Stimulated activated CD8-positive, alpha-beta memory T cell treated with anti-CD3 and anti-CD28 coated beads, Interleukin-15, amount 100 ng/mL, for 1 hour (primary cell): Measurements from ENCODE around the gene MCFD2.
"Not testable (repeated sequence)": the region's sequence is repeated elsewhere in the genome, so short reads cannot be mapped to it uniquely, and the experiment has no call there.

Source experiments
- DNase-seq: peaks from one replicate; pipeline ENCODE4 v3.0.0-alpha.2; 2020; ENCODE audit warnings: low read depth

Gene MCFD2

GRCh38 chr2:46902465-46902864, 13.1 kb downstream of the MCFD2 start:
- no peak for DNase-seq

- DNase-seq: no peak
Measured at GRCh38 chr2:46901611-46902010, 14.0 kb downstream of the MCFD2 start.

DNA sequence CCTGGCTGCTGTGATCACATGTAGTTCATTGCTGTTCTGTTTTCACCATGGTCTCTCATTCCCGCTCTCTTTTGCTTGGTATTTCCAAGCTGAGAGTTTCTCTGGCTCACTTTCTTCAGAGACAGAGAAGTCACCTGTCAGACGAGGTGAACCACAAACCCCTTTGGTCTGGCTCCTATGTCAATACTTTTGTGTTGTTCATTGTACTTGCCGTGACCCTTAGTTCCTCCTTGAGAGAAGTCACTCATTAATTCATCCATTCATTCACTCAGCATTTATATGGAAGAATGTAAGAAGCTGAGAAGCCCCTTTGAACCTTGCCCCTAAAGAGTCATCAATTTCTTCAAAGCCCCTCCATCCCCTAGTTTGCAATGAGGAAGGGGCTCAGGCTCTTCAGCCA, 15.2 kb downstream of the MCFD2 start:
- no peak for DNase-seq

DNA sequence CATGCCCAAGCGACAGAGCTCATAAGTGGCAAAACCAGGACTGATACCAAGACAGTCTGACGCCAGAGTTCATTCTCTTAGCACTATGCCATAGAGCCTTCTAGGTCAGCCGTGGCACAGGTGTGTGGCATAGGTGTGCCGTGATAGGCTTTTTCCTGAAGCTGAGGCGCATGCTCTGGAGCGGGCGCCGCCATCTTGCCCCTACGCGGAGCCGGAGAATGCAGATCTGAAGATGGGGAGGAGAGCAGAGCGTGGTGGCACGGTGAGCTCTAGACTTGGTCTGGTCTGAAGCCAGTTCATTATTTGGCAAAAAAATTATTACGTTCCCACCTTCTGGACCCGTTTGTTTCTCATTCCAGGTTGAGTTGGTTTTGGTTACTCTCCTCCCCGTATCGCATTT, 16.6 kb downstream of the MCFD2 start:
- no peak for DNase-seq

- no peak for DNase-seq
Measured at GRCh38 chr2:46898024-46898423, 17.6 kb downstream of the MCFD2 start.

GRCh38 chr2:46893269-46893939, 22.2 kb downstream of the MCFD2 start:
- no peak for DNase-seq

GRCh38 chr2:46891956-46892553, 23.6 kb downstream of the MCFD2 start:
- no peak for DNase-seq

DNA sequence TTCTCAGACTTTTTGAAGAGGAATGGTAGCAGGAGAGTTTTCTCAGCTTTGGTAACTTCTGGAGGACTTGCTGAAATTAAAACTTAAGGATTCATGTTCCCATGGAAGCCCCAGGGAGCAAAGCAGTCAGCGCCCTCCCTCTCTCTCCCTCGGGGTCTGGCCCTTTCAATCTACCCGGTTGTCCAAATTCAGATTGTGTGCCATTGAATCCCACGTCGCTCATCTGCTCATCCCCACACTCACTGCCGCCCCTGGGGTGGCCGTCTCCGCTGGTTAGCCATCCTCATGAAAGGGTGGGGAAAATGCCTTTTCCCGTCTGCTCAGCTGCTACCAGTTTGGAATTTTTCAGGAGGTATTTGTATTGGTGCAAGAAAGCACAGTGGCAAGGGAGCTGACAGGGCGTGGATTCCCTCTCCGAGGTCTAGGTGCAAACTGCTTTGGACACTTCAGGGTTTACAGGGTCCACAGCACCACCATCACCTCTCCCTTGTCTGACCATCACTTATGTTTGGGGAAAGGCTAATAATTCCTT, 27.1 kb downstream of the MCFD2 start:
- DNase-seq: no peak

GRCh38 chr2:46887028-46887885, 28.3 kb downstream of the MCFD2 start:
- no peak for DNase-seq

DNA sequence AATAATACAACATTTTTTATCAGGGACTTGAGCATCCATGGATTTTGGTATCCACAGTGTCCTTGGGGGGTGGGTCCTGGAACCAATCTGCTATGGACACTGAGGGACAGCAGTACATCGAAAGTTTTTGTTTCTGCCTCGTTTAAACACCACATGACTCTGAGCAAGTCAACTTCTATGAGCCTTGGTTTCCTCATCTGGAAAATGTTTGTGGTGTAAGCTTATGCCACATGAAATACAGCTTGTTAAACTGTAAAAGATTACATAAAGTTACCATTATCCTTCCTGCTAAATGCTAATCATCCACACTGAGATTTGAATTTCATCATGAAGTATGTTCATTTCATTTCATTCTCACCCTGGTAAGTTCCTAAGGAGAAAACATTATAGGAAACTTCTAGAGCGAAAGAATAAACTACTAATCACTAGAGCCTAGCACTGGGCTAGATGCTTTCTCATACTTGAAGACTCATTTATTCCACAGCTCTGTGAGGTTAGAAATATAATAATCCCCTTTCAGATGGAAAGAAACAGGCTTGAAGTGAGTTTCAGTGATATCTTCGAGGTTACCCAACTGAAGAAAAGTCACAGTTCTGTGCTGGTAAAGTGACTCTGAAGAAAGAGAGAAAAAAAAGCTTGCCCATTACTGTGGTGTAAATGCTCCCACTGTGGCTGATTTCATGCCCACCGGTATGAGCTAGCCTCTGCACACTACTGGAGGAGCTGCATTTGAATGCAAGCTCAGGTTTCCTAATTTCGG, 29.2 kb downstream of the MCFD2 start:
- DNase-seq: no peak

DNA sequence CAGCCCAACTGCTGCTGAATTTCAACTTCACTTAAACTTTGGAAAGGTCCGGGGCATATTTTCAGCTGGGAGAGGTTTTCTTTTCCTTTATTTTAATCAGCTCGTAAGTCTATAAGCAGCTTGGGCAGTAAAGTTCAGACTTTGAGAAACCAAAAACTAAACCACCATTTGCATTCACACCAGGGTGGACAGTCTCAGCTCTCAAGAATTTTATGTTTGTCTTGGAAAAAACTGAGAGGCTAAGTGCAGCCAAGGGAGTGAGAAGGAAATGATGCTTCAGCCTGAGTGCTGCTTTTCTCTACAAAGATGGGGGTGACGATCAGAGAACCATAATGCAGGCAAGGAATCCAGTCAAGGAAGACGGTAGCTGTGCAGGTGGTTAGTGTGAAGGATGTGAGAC, 30.2 kb downstream of the MCFD2 start:
- no peak for DNase-seq

- no peak for DNase-seq
Measured at GRCh38 chr2:46879511-46879910, 36.1 kb downstream of the MCFD2 start.

- no peak for DNase-seq
Measured at GRCh38 chr2:46878886-46879285, 36.7 kb downstream of the MCFD2 start.

GRCh38 chr2:46878240-46878877, 37.2 kb downstream of the MCFD2 start:
- no peak for DNase-seq

GRCh38 chr2:46877619-46878113, 37.9 kb downstream of the MCFD2 start:
- no peak for DNase-seq

DNA sequence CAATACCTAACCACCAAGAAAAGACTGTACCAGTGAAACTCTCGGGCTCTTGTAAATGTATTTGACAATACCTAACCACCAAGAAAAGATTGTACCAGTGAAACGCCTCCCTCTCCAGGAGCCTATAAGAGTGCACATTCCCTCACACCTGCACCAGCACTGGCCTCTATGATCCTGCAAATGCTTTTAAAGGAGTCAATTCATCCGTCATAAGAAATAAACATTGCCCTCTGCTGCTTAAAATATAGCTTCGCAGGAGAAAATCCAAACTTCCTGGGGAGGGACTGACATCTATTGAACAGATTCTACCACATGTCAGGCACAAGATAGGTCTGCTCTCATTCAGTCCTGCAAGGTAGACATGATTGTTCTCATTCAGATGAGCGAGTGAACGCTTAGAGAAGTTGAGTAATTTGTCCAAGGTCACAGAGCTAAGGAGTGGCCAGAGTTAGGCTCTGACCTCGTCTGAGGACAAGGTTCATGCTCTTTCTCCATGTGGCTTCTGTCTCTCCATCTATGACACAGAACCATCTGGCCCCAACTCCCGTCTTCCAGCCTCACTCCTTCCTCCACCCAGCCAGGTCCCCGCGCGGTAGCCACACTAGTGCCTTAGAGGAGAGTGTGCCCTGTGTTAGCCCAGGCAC, 38.7 kb downstream of the MCFD2 start:
- DNase-seq: no peak

GRCh38 chr2:46875962-46876689, 39.5 kb downstream of the MCFD2 start:
- DNase-seq: not testable (repeated sequence)

DNA sequence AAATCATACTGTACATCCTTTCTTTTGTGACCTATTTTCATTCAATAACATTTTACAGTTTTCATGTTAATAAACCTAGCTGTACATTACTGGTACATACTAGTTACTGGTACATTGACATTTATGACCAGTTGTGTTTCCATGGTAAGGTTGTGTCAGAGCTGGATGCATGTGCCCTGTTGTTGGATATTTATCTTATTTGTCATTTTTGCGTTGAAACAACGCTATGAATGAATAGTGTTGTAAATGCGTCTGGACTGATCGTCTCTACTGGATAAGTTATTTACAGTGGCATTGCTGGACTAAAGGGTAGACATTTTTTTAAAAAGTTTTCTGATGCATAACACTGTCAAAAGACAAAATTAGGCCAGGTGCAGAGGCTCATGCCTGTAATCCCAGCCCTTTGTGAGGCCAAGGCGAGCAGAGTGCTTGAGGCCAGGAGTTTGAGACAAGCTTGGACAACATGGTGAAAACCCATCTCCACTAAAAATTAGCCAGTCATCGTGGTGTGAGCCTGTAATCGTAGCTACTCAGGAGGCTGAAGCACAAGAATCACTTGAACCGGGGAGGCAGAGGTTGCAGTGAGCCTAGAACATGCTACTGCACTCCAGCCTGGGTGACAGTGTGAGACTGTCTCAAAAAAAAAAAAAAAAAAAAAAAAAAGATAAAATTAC, 40.2 kb downstream of the MCFD2 start:
- no peak for DNase-seq

GRCh38 chr2:46874236-46874929, 41.2 kb downstream of the MCFD2 start:
- no peak for DNase-seq
